HCT116 (cell line): ENCODE data around the gene NCOR1. TPM values are rescaled to one million over a fixed set of nuclear protein-coding genes. Genes with fewer than 3 reads are reported as not detected.

Experiments
- ATAC-seq: fragments of 200-7000 bp; cut with Tn5 transposase; 2 replicates; pipeline ENCODE4 v1.9.1; 2020; ENCODE audit warnings: mild to moderate bottlenecking, moderate library complexity
- BruUV-seq: library from RNA; stranded (reverse); fragments of 400-500 nt; replicated peaks from 2 replicates; lab custom pipeline; 2021; lab: Mats Ljungman, UMichigan
- CTCF ChIA-PET: fragments of 300-600 bp; sonication (Branson Sonifier 250); formaldehyde crosslinking; loops from one replicate; lab custom pipeline; 2021; ENCODE audit warnings: antibody characterized with exemption; lab: Charles Lee
- POLR2A ChIA-PET: fragments of 300-600, 350-600 bp; sonication (Branson Sonifier 250); formaldehyde crosslinking; loops from one replicate; lab custom pipeline; 2021; ENCODE audit warnings: antibody characterized with exemption; lab: Charles Lee
- RAD21 ChIA-PET, 2 experiments: fragments of 300-600 bp; sonication (Branson Sonifier 250); formaldehyde crosslinking; loops; one replicate each; lab custom pipeline; 2023; ENCODE audit warnings: low total read pairs in 2 of 2; ENCODE audit not compliant: uncharacterized antibody in 2 of 2, unreplicated experiment in 2 of 2, low non-redundant PET in 1 of 2; lab: Charles Lee
- DNase-seq: peaks from one replicate; pipeline ENCODE4 v3.0.0-alpha.2; 2010; ENCODE audit warnings: low read depth, low spot score
- H2AFZ ChIP-seq: fragments of 200-600 bp; shearing (Covaris generic), sonication (generic); 2 replicates; pipeline ENCODE4 v1.6.1; 2017; ENCODE audit warnings: low read depth, mixed run types, mixed read lengths, antibody characterized with exemption, low read length; ENCODE audit not compliant: poor library complexity, severe bottlenecking
- H3K27ac ChIP-seq: 2 replicates; pipeline ENCODE4 v1.5.1; 2012; ENCODE audit warnings: low read depth, low read length
- H3K27me3 ChIP-seq: fragments of 200-600 bp; sonication (generic); 2 replicates; pipeline ENCODE4 v1.6.1; 2016; ENCODE audit warnings: mixed run types, low read length, mixed read lengths; ENCODE audit not compliant: insufficient read depth
- H3K36me3 ChIP-seq, 2 experiments: fragments of 200-500 bp in 1 of 2; fragments of 200-600 bp in 1 of 2; sonication (Bioruptor generic) in 1 of 2; sonication (generic) in 1 of 2; 2 replicates each; pipeline versions ENCODE4 v1.5.1 to v1.6.1; 2014 to 2016; ENCODE audit warnings: low read length in 2 of 2, inconsistent platforms in 1 of 2, mixed read lengths in 1 of 2, mixed run types in 1 of 2; ENCODE audit not compliant: insufficient read depth in 2 of 2, control insufficient read depth in 1 of 2
- H3K4me1 ChIP-seq, 2 experiments: fragments of 200-600 bp in 1 of 2; sonication (generic) in 1 of 2; 2 replicates each; pipeline versions ENCODE4 v1.5.1 to v1.6.1; 2012 to 2017; ENCODE audit warnings: low read length in 2 of 2, inconsistent platforms in 1 of 2, mild to moderate bottlenecking in 1 of 2, mixed read lengths in 1 of 2, mixed run types in 1 of 2, moderate library complexity in 1 of 2; ENCODE audit not compliant: insufficient read depth in 2 of 2, control insufficient read depth in 1 of 2
- H3K4me2 ChIP-seq: fragments of 200-600 bp; sonication (generic); 2 replicates; pipeline ENCODE4 v1.6.1; 2017; ENCODE audit warnings: mixed run types, low read length, mixed read lengths
- H3K4me3 ChIP-seq, 2 experiments: fragments of 200-600 bp in 1 of 2; sonication (generic) in 1 of 2; replicated peaks in 1 of 2; 2 replicates each; pipeline ENCODE4 v1.5.1; 2011 to 2016; ENCODE audit warnings: low read length in 2 of 2, control low read depth in 1 of 2, low read depth in 1 of 2, mild to moderate bottlenecking in 1 of 2, mixed read lengths in 1 of 2, mixed run types in 1 of 2
- H3K79me2 ChIP-seq: fragments of 200-600 bp; sonication (generic); 2 replicates; pipeline ENCODE4 v1.6.1; 2017; ENCODE audit warnings: mild to moderate bottlenecking, mixed run types, low read length, moderate library complexity, mixed read lengths; ENCODE audit not compliant: insufficient read depth
- H3K9ac ChIP-seq: fragments of 200-600 bp; sonication (generic); 2 replicates; pipeline ENCODE4 v1.6.1; 2016; ENCODE audit warnings: low read length, mixed read lengths
- H3K9me2 ChIP-seq: fragments of 200-600 bp; sonication (generic), shearing (Covaris generic); 2 replicates; pipeline ENCODE4 v1.6.1; 2017; ENCODE audit warnings: mixed run types, mild to moderate bottlenecking, moderate library complexity; ENCODE audit not compliant: insufficient read depth
- H3K9me3 ChIP-seq, 2 experiments: fragments of 200-500 bp in 1 of 2; fragments of 200-600 bp in 1 of 2; sonication (Bioruptor generic) in 1 of 2; sonication (generic) in 1 of 2; 2 replicates each; pipeline ENCODE4 v1.6.1; 2014 to 2017; ENCODE audit warnings: low read length in 2 of 2, mixed read lengths in 2 of 2, inconsistent platforms in 1 of 2, low read depth in 1 of 2, mild to moderate bottlenecking in 1 of 2, mixed run types in 1 of 2, moderate library complexity in 1 of 2; ENCODE audit not compliant: control insufficient read depth in 1 of 2, insufficient read depth in 1 of 2
- H4K20me1 ChIP-seq: fragments of 200-600 bp; sonication (generic), shearing (Covaris generic); 2 replicates; pipeline ENCODE4 v1.6.1; 2017; ENCODE audit warnings: mixed run types, mild to moderate bottlenecking, moderate library complexity; ENCODE audit not compliant: insufficient read depth
- FOSL1 ChIP-seq: IDR thresholded peaks from 2 replicates; pipeline ENCODE4 v1.6.1; 2012; ENCODE audit warnings: low read depth
- JUND ChIP-seq: IDR thresholded peaks from 2 replicates; pipeline ENCODE4 v1.6.1; 2012
- POLR2A ChIP-seq: IDR thresholded peaks from 2 replicates; pipeline ENCODE4 v1.7.0; 2011; ENCODE audit warnings: borderline replicate concordance; ENCODE audit not compliant: insufficient read depth, insufficient read length; ENCODE audit errors: extremely low read depth
- intact Hi-C: fragments of 100-400 bp; cut with micrococcal nuclease; formaldehyde crosslinking; loops from 2 replicates; pipeline ENCODE4 v1.10.0; 2022
- total RNA-seq: library from RNA; stranded (reverse); gene quantifications from one replicate; pipeline ENCODE4 v1.2.1, GENCODE V29; 2021; ENCODE audit not compliant: unreplicated experiment
- TF ChIP-seq, protein P1 (sequence below): IDR thresholded peaks from 2 replicates; pipeline ENCODE4 v1.6.1; 2012; ENCODE audit warnings: low read depth
- TF ChIP-seq, protein P2 (sequence below): IDR thresholded peaks from 2 replicates; pipeline ENCODE4 v1.6.1; 2012
- TF ChIP-seq, protein P3 (sequence below), 3 experiments: fragments of 200-600 bp in 1 of 3; sonication (generic) in 1 of 3; IDR thresholded peaks in 2 of 3; conservative IDR thresholded peaks in 1 of 3; 2 replicates each; pipeline ENCODE4 v1.5.1; 2012 to 2017; ENCODE audit warnings: low read depth in 2 of 3, low read length in 2 of 3, antibody characterized with exemption in 1 of 3, borderline replicate concordance in 1 of 3, control low read depth in 1 of 3, mild to moderate bottlenecking in 1 of 3, mixed read lengths in 1 of 3, mixed run types in 1 of 3, moderate library complexity in 1 of 3; ENCODE audit not compliant: insufficient read depth in 1 of 3
- TF ChIP-seq, protein P4 (sequence below): IDR thresholded peaks from 2 replicates; pipeline ENCODE4 v1.6.1; 2011; ENCODE audit warnings: mild to moderate bottlenecking, low read length, moderate library complexity; ENCODE audit not compliant: insufficient replicate concordance; ENCODE audit errors: extremely low read depth

Gene NCOR1
- total RNA-seq, 1 experiment from 2014 or later: 43.7 TPM

DNA sequence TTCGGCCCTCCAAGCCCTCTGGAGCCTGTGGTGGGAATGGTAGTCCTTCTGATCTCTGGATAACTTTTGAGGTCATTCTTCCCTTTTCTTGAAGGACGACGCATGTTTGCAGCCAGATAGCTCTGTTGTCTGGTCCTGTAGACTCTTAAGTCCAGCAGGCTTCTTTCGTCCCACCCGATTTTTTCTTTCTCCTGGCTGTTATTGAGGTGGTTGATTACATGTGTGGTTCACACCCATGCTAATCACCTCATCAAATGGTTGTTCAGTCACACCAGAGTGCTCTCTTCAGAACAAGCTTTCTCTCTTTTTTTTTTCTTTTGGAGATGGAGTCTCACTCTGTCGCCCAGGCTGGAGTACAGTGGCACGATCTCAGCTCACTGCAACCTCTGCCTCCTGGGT, 32.3 kb upstream of the NCOR1 start (continued):
- TF ChIP-seq, protein P1, sequence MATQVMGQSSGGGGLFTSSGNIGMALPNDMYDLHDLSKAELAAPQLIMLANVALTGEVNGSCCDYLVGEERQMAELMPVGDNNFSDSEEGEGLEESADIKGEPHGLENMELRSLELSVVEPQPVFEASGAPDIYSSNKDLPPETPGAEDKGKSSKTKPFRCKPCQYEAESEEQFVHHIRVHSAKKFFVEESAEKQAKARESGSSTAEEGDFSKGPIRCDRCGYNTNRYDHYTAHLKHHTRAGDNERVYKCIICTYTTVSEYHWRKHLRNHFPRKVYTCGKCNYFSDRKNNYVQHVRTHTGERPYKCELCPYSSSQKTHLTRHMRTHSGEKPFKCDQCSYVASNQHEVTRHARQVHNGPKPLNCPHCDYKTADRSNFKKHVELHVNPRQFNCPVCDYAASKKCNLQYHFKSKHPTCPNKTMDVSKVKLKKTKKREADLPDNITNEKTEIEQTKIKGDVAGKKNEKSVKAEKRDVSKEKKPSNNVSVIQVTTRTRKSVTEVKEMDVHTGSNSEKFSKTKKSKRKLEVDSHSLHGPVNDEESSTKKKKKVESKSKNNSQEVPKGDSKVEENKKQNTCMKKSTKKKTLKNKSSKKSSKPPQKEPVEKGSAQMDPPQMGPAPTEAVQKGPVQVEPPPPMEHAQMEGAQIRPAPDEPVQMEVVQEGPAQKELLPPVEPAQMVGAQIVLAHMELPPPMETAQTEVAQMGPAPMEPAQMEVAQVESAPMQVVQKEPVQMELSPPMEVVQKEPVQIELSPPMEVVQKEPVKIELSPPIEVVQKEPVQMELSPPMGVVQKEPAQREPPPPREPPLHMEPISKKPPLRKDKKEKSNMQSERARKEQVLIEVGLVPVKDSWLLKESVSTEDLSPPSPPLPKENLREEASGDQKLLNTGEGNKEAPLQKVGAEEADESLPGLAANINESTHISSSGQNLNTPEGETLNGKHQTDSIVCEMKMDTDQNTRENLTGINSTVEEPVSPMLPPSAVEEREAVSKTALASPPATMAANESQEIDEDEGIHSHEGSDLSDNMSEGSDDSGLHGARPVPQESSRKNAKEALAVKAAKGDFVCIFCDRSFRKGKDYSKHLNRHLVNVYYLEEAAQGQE: no peak
- TF ChIP-seq JUND (no peak), POLR2A (no peak), FOSL1 (no peak)
- TF ChIP-seq, protein P2, sequence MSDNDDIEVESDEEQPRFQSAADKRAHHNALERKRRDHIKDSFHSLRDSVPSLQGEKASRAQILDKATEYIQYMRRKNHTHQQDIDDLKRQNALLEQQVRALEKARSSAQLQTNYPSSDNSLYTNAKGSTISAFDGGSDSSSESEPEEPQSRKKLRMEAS: no peak
- TF ChIP-seq, protein P3, sequence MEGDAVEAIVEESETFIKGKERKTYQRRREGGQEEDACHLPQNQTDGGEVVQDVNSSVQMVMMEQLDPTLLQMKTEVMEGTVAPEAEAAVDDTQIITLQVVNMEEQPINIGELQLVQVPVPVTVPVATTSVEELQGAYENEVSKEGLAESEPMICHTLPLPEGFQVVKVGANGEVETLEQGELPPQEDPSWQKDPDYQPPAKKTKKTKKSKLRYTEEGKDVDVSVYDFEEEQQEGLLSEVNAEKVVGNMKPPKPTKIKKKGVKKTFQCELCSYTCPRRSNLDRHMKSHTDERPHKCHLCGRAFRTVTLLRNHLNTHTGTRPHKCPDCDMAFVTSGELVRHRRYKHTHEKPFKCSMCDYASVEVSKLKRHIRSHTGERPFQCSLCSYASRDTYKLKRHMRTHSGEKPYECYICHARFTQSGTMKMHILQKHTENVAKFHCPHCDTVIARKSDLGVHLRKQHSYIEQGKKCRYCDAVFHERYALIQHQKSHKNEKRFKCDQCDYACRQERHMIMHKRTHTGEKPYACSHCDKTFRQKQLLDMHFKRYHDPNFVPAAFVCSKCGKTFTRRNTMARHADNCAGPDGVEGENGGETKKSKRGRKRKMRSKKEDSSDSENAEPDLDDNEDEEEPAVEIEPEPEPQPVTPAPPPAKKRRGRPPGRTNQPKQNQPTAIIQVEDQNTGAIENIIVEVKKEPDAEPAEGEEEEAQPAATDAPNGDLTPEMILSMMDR (IDR thresholded peaks at IDR 0.05 in 2 of 3, conservative IDR thresholded peaks at IDR 0.05 in 1 of 3; ENCODE audit: borderline replicate concordance in 1 of 3, insufficient read depth in 1 of 3, low read depth in 2 of 3, low read length in 2 of 3): no peak

DNA sequence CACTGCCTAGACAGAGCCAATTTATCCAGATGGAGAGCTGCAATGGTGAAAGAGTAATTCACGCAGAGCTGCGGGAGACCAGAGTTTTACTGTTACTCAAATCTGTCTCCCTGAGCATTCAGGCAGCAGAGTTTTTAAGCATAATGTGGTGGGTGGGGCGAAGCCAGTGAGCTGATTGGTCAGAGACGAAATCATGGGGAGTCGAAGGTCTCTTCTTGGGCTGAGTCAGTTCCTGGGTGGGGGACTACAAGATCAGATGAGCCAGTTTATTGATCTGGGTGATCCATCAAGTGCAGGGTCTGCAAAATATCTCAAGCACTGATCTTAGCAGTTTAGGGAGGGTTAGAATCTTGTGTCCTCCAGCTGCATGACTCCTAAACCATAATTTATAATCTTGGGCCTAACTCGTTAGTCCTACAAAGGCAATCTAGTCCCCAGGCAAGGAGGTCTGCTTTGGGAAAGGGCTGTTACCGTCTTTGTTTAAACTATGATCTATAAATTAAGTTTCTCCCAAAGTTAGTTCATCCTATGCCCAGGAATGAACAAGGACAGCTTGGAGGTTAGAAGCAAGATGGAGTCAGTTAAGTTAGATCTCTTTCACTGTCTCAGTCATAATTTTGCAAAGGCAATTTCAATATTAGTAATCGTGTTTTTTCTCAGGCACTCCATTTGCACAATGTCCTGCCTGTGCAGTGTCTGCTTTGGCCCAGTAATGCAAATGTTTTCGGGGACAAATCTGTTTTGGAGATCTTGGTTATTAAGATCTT, 28.6 kb upstream of the NCOR1 start:
- ChIA-PET CTCF (no interaction called here), POLR2A (no interaction called here), RAD21 (no interaction called here)
- Histone ChIP-seq H3K4me3 (no peak overlapping the region), H3K27me3 (no peaks in the 10 kb centered on the region), H3K79me2 (peaks cover 13% of the 10 kb centered on the region), H2AFZ (no peak overlapping the region), H3K9ac (no peak overlapping the region), H3K9me3 (no peaks in the 10 kb centered on the region), H3K27ac (no peak overlapping the region), H3K4me1 (peaks cover 0 to 14% of the 10 kb centered on the region in 2 experiments; a peak in 2 of 4 replicates), H4K20me1 (no peaks in the 10 kb centered on the region), H3K4me2 (peak overlapping the region; percentile 35), H3K9me2 (no peaks in the 10 kb centered on the region), H3K36me3 (no peaks in the 10 kb centered on the region)
- BruUV-seq: no TSS peak
- TF ChIP-seq, protein P4, sequence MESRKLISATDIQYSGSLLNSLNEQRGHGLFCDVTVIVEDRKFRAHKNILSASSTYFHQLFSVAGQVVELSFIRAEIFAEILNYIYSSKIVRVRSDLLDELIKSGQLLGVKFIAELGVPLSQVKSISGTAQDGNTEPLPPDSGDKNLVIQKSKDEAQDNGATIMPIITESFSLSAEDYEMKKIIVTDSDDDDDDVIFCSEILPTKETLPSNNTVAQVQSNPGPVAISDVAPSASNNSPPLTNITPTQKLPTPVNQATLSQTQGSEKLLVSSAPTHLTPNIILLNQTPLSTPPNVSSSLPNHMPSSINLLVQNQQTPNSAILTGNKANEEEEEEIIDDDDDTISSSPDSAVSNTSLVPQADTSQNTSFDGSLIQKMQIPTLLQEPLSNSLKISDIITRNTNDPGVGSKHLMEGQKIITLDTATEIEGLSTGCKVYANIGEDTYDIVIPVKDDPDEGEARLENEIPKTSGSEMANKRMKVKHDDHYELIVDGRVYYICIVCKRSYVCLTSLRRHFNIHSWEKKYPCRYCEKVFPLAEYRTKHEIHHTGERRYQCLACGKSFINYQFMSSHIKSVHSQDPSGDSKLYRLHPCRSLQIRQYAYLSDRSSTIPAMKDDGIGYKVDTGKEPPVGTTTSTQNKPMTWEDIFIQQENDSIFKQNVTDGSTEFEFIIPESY: no peak
- intact Hi-C loops: no loop called here
- ATAC-seq (no peak), DNase-seq (no peak)
